Measurements from ENCODE around the gene ADAM19. TPM values are rescaled to one million over a fixed set of nuclear protein-coding genes. Genes with fewer than 3 reads are reported as not detected.

The ADAM19 gene
- total RNA-seq, 4 donors from 2014 or later = 2.4 to 25.6 (median 15.3) TPM

GRCh38 chr5:157542282-157543000, 33.1 kb downstream of the ADAM19 start:
- no peaks in the 10 kb centered on the region for H3K9me3 ChIP-seq
- DNase-seq = peak; percentile 40 to 42
- H3K4me1 ChIP-seq = peaks cover 0 to 11% of the 10 kb centered on the region in 2 donors
- H3K27ac ChIP-seq = peak overlapping the region; percentile 68 to 73
- H3K36me3 ChIP-seq = no peaks in the 10 kb centered on the region
- H3K27me3 ChIP-seq = no peaks in the 10 kb centered on the region
- H3K4me3 ChIP-seq = no peak overlapping the region
- TF ChIP-seq CTCF (IDR thresholded peaks at IDR 0.05) (no peak), POLR2A (IDR thresholded peaks at IDR 0.05) (no peak)
- intact Hi-C loops (cut with DNase I; ENCODE audit: low total_unique reads) = no loop called here

DNA sequence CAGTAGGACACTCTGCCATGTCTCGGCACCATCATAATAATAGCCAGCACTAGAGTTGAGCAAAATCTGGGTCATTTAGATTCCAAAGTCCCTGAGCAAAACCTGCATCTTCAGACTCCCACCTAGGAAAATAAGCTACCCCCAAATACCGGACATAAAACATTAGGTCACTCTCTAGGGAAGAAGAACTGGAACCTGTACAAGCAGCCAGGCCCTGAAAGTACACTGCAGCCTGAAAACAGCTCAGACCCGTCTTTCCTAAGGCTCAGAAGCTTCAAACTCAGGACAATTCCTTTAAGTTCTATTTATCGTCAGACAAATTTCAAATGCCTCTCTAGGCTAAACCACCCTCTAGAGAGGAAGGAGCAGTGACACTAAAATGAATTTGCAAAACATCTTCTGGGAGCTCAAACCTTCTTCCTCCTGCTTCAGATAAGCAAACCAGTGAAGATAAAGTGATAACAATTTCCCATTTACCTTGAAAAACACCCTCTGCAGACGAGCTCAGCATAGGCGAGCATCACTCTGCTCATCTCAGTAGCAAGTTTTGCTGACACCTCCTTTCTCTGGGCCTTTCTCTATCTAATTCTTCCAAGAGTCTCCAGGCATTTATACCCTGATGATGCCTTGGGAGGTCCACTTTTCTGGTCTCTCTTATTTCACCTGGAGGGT, 34.0 kb downstream of the ADAM19 start:
- Histone ChIP-seq H3K27me3 (no peaks in the 10 kb centered on the region), H3K27ac (peak overlapping the region; percentile 68 to 73), H3K36me3 (no peaks in the 10 kb centered on the region), H3K4me3 (no peak overlapping the region), H3K9me3 (no peaks in the 10 kb centered on the region), H3K4me1 (peaks cover 0 to 11% of the 10 kb centered on the region in 2 donors)
- intact Hi-C loops (cut with DNase I; ENCODE audit: low total_unique reads) = no loop called here
- no peak for DNase-seq
- TF ChIP-seq CTCF (IDR thresholded peaks at IDR 0.05) (no peak), POLR2A (IDR thresholded peaks at IDR 0.05) (no peak)

DNA sequence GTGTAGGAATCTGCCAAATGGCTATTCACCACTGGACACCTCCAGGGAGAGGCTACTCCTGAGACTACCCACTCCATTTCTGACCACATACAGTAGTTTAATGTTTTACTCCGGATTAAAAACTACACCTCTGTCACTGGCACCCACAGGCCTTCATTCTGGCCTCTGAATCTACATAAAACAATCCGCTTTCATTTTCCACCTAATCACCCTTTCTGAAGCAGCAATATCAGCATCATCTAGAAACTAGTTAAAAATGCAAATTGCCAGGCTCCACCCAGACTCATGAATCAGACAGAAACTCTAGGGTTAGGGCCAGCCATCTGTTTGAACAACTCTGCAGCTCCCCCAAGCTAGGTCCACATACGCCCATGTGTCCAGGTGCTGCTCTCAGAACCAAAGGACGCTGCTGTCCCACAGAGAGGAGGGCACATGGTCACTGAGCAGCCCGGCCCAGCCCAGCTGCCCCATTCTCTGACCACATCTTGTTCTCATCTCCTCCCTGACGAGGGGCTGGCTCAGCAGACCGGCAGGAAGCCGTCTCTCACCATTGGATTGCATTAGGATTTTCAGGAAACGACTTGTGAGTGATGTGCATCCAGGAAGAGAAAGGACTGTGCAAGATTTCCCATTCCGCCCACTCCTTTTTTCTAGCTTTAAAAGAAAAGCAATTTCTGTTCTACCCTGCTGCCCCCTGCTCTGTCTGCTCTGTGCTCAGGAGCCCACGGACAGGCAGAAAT, 34.7 kb downstream of the ADAM19 start:
- intact Hi-C loops (cut with DNase I; ENCODE audit: low total_unique reads) = no loop called here
- H3K36me3 ChIP-seq = no peaks in the 10 kb centered on the region
- no peaks in the 10 kb centered on the region for H3K9me3 ChIP-seq
- TF ChIP-seq POLR2A (IDR thresholded peaks at IDR 0.05) (no peak), CTCF (IDR thresholded peaks at IDR 0.05) (no peak)
- H3K4me3 ChIP-seq = peak overlapping the region in 1 of 2 donors; percentile 1
- H3K27me3 ChIP-seq = no peaks in the 10 kb centered on the region
- peaks cover 0 to 11% of the 10 kb centered on the region in 2 donors for H3K4me1 ChIP-seq
- peak; percentile 39 to 55 for DNase-seq
- peak overlapping the region; percentile 68 to 73 for H3K27ac ChIP-seq

- H3K27ac ChIP-seq = peak overlapping the region; percentile 68 to 73
- DNase-seq = no peak
- H3K36me3 ChIP-seq = no peaks in the 10 kb centered on the region
- H3K9me3 ChIP-seq = no peaks in the 10 kb centered on the region
- intact Hi-C loops (cut with DNase I; ENCODE audit: low total_unique reads) = no loop called here
- TF ChIP-seq POLR2A (IDR thresholded peaks at IDR 0.05) (no peak), CTCF (IDR thresholded peaks at IDR 0.05) (no peak)
- no peaks in the 10 kb centered on the region for H3K27me3 ChIP-seq
- no peak overlapping the region for H3K4me3 ChIP-seq
- peaks cover 0 to 11% of the 10 kb centered on the region in 2 donors for H3K4me1 ChIP-seq
Measured at GRCh38 chr5:157540124-157540523, 35.5 kb downstream of the ADAM19 start.

Measured in uterus (tissue), 4 donors.